Fibroblast of villous mesenchyme (primary cell): ENCODE data around the gene ABCC4. TPM values are rescaled to one million over a fixed set of nuclear protein-coding genes. Genes with fewer than 3 reads are reported as not detected.

Experiments used
- DNase-seq: peaks from one replicate; pipeline ENCODE4 v3.0.0-alpha.2; 2010; ENCODE audit warnings: low read depth
- H3K4me3 ChIP-seq: 2 replicates; pipeline ENCODE4 v1.5.1; 2011; ENCODE audit warnings: low read depth, mild to moderate bottlenecking, low read length
- CTCF ChIP-seq: IDR thresholded peaks from 2 replicates; pipeline ENCODE4 v1.5.1; 2012; ENCODE audit warnings: low read depth, mild to moderate bottlenecking, low read length; ENCODE audit not compliant: insufficient read depth
- total RNA-seq: library from RNA; depleted of rRNA; stranded (reverse); fragments of >200 nt; gene quantifications from 2 replicates; pipeline ENCODE4 v1.2.3, GENCODE V29; 2012

ABCC4 gene
- total RNA-seq, 1 donor: 56.6 TPM

DNA sequence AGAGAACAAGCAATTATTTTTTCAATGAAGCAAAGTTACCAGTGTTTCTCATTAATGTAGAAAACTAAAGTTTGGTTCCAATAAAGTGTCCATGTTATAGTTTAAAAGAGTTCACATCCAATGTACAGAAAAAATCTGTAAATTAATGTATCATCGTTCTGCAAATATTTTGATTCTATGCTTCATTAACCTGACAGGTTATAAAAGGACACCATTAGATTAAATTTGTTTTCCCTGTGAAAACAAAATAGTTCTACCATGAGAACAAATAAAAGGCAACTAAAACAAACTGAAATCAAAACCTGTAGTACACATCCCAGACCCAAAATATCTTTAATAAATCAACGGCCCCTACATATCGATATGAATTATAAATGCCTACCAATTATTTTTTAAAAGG, 85.1 kb downstream of the ABCC4 start:
- no peak overlapping the region for H3K4me3 ChIP-seq
- DNase-seq: no peak
- no peak for TF ChIP-seq CTCF

GRCh38 chr13:95212983-95213850, 88.0 kb downstream of the ABCC4 start:
- no peak for TF ChIP-seq CTCF

GRCh38 chr13:95209109-95209508, 92.1 kb downstream of the ABCC4 start:
- H3K4me3 ChIP-seq: no peak overlapping the region
- no peak for DNase-seq
- TF ChIP-seq CTCF: no peak

More at GRCh38 chr13:95212983-95213850, 88.0 kb downstream of the ABCC4 start:
- no peak overlapping the region for H3K4me3 ChIP-seq
- DNase-seq: peak; percentile 48

DNA sequence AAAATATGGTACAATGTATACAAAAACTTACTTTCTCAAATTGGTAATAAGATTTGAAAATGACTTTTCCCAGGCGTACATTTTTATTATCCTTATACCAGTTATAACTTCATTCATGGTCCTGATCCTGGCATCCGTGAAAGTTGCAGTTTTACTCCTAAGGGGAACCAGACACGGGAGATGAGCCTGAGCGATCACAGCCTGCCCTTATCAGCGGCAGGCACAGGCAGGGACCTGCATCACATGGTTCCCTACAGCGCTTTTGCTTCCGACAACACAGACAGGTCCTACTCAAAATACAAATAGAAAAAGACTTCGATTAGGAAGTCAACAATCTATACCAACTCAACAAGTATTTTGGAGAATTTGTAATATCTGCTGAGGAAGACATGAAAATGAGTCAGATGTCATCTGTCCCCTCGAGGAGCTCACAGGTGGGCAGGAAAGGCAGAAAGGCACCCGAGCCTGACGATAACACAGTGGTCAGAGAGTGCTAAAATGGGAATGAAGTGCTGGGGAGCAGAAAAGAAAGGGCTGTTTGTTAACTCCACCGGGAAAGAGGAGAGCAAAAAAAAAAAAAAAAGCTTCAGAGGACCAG, 93.4 kb downstream of the ABCC4 start:
- H3K4me3 ChIP-seq: no peak overlapping the region
- no peak for TF ChIP-seq CTCF
- no peak for DNase-seq

DNA sequence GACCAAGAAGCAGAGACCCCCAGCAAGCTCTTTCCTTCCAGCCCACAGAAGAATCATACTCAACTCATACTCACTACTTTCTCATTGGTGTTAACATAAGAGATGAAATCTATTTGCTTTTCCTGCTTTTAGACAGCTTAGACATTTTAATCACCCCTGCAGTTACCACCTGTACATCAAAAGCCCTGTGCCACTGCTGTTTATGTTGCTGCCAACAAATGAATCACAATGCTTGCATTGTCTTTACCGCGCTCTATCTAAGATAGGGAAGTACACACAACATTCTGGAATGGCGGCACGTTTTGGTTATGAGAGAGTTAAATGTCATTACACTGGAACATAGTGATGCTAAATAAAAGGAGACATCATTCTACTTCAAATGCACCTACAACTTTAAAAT, 95.1 kb downstream of the ABCC4 start:
- DNase-seq: no peak
- no peak for TF ChIP-seq CTCF
- no peak overlapping the region for H3K4me3 ChIP-seq

GRCh38 chr13:95204231-95204765, 97.0 kb downstream of the ABCC4 start:
- no peak for DNase-seq
- H3K4me3 ChIP-seq: no peak overlapping the region
- no peak for TF ChIP-seq CTCF
